ENCODE results near the gene SCARB1.
A peak's percentile ranks its signal among the peaks of the same experiment; 100 is the strongest.
"Not testable (repeated sequence)": the region's sequence is repeated elsewhere in the genome, so short reads cannot be mapped to it uniquely, and the experiment has no call there.

The SCARB1 gene

DNA sequence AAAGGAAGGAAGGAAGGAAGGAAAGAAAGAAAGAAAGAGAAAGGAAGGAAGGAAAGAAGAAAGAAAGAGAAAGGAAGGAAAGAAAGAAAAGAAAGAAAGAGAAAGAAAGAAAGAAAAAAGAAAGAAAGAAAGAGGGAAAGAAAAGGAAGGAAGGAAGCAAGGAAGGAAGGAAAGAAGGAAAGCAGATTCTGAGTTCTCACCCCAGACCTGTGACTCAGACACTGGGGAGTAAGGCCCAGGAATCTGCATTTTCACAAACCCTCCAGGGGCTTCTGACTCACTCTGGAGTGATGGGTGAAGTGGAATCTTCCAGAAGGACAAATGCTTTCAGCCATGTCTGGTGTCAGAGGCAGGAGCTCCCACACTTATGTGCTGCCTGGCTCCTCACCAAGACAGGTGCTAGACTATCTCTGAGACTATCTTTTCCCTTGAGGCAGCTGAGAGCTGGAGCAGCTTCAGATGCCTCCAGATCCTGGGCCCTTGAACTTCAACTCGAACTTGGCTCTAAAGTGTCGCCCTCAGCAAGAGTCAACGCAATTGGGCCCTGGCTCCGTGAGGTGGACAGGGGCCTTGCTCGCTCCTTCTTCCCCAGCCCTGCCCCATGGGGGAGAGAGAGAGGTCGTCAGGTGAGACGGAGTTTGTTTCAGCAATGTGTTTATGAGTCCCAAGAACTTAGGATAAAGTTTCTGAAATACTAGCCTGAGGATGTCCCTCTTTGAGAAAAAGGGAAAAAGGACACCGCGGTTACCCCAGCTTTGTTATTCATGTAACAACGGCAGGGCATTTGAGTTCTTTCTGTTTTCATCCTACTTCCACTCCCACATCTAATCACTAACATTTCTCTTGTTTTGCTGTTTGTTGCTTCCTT is 19.8 kb upstream of the SCARB1 start:
- DNase-seq: no peak

- DNase-seq: no peak
Measured at GRCh38 chr12:124881123-124881522, 17.5 kb upstream of the SCARB1 start.

- not testable (repeated sequence) for DNase-seq
Measured at GRCh38 chr12:124880335-124880734, 16.7 kb upstream of the SCARB1 start.

GRCh38 chr12:124878795-124879516 is 15.3 kb upstream of the SCARB1 start:
- no peak for DNase-seq

DNA sequence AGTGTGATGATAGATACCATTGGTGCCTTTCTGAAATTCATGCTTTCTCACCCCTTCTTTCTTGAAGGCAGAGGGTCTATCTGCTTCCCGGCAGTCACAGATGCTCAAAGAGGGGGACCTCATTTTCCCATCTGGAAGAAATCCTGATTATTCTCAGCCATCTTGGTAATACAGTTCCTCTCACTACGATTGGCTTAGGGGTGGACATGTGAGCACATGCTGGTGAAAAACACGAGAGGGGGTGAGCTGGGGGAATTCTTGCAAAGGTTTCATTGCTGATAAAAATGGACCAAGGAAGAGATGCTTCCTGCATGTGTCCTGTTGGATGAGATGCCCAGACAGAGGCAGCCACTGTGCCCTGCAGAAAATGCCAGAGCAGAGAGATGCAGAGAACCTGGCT is 13.8 kb upstream of the SCARB1 start:
- DNase-seq: no peak

DNA sequence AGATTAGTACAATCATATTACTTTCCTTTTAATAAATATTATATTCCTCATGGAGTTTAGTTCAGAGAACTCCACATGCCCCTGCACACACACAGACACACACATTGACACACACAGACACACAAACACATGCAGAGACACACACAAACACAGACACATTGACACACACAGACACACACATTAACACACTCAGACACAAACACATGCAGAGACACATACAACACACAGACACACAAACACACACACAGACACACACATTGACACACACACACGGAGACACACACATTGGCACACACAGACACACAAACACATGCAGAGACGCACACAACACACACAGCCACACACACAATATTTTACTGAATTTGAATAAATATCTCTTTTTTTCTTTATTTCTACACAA is 12.5 kb upstream of the SCARB1 start:
- DNase-seq: no peak

GRCh38 chr12:124875803-124876132 is 12.1 kb upstream of the SCARB1 start:
- no peak for DNase-seq

- no peak for DNase-seq
Measured at GRCh38 chr12:124874988-124875802, 11.5 kb upstream of the SCARB1 start.

DNA sequence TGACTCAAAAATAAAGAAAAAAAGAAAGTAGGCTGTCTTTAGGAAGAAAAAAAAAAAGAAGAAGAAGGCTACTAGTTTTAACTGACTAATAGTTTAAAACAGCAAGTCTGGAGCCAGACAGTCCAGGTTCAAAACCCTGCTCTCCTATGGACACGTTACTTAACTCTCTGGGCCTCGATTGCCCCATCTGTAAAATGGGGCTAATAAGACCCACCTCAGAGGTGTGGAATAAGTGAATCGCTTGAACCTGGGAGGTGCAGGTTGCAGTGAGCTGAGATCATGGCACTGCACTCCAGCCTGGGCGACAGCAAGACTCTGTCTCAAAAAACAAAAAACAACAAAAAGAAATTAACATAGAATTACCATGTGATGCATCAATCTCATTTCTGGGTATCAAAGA is 10.5 kb upstream of the SCARB1 start:
- DNase-seq: no peak

GRCh38 chr12:124872068-124872719 is 8.5 kb upstream of the SCARB1 start:
- no peak for DNase-seq

GRCh38 chr12:124871297-124871696 is 7.6 kb upstream of the SCARB1 start:
- no peak for DNase-seq

DNA sequence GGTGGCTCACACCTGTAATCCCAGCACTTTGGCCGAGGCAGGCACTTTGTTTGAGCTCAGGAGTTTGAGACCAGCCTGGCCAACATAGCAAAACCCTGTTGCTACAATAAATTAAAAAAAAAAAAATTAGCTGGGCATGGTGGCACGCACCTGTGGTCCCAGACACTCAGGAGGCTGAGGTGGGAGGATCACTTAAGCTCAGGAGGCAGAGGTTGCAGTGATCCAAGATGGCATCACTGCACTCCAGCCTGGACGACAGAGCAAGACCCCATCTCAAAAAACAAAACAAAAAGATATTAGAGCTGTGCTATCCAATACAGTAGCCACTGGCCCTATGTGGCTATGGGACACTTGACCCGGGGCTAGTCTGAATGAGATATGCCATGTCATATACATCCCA is 6.9 kb upstream of the SCARB1 start:
- DNase-seq: no peak

- no peak for DNase-seq
Measured at GRCh38 chr12:124869059-124869665, 5.5 kb upstream of the SCARB1 start.

GRCh38 chr12:124868252-124869058 is 4.8 kb upstream of the SCARB1 start:
- DNase-seq: no peak

- no peak for DNase-seq
Measured at GRCh38 chr12:124867401-124867930, 3.8 kb upstream of the SCARB1 start.

- no peak for DNase-seq
Measured at GRCh38 chr12:124866883-124867400, 3.3 kb upstream of the SCARB1 start.

- DNase-seq: no peak
Measured at GRCh38 chr12:124866195-124866882, 2.7 kb upstream of the SCARB1 start.

GRCh38 chr12:124865728-124866127 is 2.1 kb upstream of the SCARB1 start:
- no peak for DNase-seq

DNA sequence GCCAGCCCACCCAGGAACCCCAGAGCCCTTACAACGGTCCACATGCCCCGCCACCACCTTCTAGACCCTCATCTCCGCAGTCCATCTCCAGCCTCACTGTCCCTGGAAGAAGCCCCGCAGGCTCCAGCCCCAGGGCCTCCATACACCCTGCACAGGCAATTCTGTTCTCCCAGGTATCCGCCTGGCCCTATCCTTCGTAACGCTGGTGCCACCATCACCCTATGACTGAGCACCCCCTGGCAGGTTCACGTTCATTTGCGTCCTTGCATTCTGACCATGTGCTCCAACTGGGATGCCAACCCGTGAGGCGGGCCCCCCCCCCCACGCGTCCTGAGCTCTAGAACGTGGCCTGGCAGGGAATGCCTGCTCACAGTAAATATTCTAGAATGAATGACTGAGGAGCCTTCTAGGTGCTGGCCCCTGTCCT is 675 bp upstream of the SCARB1 start:
- DNase-seq: peak; percentile 18

DNA sequence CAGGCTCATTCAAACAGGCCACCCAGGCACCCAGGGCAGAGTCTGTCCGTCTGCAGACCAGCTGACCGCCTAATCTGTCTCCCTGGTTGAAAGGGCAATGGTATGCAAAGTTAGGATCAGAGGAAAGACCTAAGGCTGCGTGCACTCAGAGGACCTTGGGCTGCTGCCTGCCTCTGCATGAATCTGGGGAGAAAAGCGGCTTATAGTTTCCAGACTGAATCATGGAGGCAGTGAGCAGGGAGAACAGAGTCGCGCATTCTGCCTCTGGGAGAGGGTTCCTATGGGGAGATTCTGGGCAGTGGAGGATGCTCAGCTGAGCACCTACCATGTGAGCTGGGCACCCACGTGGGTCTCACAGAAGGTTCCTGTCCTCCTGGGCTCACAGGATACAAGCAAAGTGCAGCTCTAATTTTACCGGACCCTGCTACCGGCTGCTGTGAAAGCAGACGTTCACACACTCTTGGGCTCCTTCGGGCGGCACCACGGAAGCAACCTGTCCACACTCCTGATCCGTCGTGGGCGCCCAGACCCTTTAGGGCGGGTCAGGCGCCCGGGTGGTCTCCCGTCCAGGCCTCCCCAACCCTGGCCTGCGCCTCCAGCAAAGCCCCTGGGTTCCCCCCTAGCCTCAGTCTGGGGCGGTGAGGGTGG is 772 bp downstream of the SCARB1 start:
- no peak for DNase-seq

All from activated CD8-positive, alpha-beta memory T cell treated with anti-CD3 and anti-CD28 coated beads, Interleukin-2, amount 50 U/mL, for 4 hours (primary cell).